Hematopoietic multipotent progenitor cell treated with erythropoietin and hydrocortisone succinate and interleukin-3 and kit ligand, for 15 days (in vitro differentiated cells): Measurements from ENCODE around the gene OR6N2.

Source experiments
- DNase-seq: peaks from one replicate; pipeline ENCODE4 v3.0.0-alpha.2; 2015; ENCODE audit warnings: low spot score

Gene OR6N2

GRCh38 chr1:158754420-158754819, 26.6 kb downstream of the OR6N2 start, which contains the start of gene OR6K6:
Gene OR6K6, plus strand, starts transcription at chr1:158754720. Its CDS starts 168 bp downstream, at chr1:158754888.
- DNase-seq: no peak

GRCh38 chr1:158752155-158752712, 28.8 kb downstream of the OR6N2 start:
- no peak for DNase-seq

DNA sequence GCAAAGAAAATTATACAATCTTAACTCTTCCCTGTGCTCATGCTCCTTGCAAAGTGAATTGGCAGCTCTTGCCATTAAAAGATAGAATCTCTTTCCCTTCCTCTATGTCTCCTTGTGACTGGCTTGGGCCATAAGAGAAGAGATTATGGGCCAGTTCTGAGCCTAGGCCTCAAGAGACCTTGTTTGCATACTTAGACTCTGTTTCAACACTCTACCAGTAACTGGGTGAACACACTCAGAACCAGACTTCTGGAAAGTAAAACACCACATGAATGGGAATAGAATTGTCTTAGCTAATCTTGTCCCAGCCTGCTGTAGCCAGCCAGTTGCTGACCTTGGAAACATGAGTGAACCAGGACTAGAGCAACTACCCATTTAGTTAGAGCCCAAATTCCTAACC, 45.2 kb downstream of the OR6N2 start:
- DNase-seq: no peak

- peak; percentile 53 for DNase-seq
Measured at GRCh38 chr1:158732524-158732923, 48.5 kb downstream of the OR6N2 start.

DNA sequence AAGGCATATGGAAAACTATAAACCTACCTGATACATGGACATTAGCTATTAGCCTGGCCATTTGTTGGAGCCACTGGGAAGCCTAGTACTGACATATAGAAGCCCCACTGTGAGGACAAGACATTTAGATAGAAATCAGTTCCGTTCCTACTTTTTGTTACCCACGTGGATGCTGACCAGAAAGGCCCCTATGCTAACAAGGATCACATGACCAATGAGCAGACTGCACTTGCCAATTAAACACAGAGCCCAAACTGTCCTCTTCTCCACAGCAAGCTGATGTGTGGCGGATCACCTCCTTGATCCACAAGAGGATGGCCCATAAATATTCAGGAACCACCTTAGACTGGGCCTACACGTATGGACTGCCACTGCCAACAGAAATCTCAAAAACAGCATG, 49.3 kb downstream of the OR6N2 start:
- no peak for DNase-seq

DNA sequence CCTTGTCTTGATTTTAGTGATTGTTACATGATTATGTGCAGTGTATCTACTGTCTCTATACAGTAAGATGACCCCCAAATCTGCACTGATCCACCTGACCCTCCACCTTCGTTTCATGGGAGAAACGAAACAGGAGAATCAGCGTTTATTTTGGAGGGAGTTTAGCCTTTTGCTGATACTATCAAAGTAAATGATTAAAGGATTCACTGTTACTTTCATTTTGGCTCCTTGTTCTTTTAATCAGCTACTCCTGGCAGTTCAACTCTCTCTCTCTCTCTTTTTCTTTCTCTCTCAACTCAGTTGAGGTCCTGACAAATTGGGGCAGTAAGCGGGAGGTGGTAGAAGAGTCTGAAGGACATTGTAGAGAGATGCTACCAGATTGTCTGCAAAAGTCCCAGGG, 50.6 kb downstream of the OR6N2 start:
- no peak for DNase-seq

GRCh38 chr1:158728510-158729225, 52.3 kb downstream of the OR6N2 start:
- DNase-seq: no peak

GRCh38 chr1:158724442-158724841, 56.6 kb downstream of the OR6N2 start:
- DNase-seq: no peak
